Measurements from ENCODE around the gene ACTR6. TPM values are rescaled to one million over a fixed set of nuclear protein-coding genes. Genes with fewer than 3 reads are reported as not detected.

ACTR6 gene
- total RNA-seq, 1 experiment from 2014 or later, result 26.9 TPM

DNA sequence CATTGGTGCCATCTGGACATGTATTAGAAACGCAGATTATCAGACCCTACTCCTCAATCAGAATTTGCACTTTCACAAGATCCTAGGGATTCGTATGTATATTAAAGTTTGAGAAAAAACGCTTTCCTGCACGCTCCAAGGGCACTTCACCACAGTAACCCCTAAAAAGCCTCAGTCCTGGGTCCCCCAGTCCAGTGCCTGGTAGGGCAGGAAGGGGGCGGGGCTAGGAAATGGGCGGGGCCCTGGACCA, 65.9 kb downstream of the ACTR6 start:
- H2AFZ ChIP-seq, result peak overlapping the region; percentile 97
- H3K9me2 ChIP-seq (ENCODE audit: insufficient read depth), result no peaks in the 10 kb centered on the region
- no peaks in the 10 kb centered on the region for H3K9me3 ChIP-seq (ENCODE audit: insufficient read depth, low read depth)
- intact Hi-C loops (cut with micrococcal nuclease; ENCODE audit: unreplicated experiment), result loop anchor here (2.0 kb wide), 1 partner anchor 32 kb away; no protein-coding TSS in a partner anchor
- ChIA-PET POLR2A (ENCODE audit: unreplicated experiment) (interaction anchor here (0.6 kb wide), 2 partner anchors 1629 to 1814 kb away, joined by 3 to 7 read pairs; no protein-coding TSS in a partner anchor), CTCF (interaction anchor here (0.6 kb wide), 1 partner anchor 14 kb away, joined by 10 read pairs; no protein-coding TSS in a partner anchor)
- H3K4me1 ChIP-seq (replicated peaks; ENCODE audit: insufficient read depth), result peaks cover 21% of the 10 kb centered on the region
- H3K79me2 ChIP-seq (ENCODE audit: low read depth), result peaks cover 42% of the 10 kb centered on the region
- no peaks in the 10 kb centered on the region for H3K27me3 ChIP-seq (ENCODE audit: insufficient read depth, low read depth)
- H3K4me3 ChIP-seq, result peak overlapping the region; percentile 76
- TF ChIP-seq EZH2 (IDR thresholded peaks at IDR 0.05; ENCODE audit: low read depth), result no peak
- TF ChIP-seq, protein P1, sequence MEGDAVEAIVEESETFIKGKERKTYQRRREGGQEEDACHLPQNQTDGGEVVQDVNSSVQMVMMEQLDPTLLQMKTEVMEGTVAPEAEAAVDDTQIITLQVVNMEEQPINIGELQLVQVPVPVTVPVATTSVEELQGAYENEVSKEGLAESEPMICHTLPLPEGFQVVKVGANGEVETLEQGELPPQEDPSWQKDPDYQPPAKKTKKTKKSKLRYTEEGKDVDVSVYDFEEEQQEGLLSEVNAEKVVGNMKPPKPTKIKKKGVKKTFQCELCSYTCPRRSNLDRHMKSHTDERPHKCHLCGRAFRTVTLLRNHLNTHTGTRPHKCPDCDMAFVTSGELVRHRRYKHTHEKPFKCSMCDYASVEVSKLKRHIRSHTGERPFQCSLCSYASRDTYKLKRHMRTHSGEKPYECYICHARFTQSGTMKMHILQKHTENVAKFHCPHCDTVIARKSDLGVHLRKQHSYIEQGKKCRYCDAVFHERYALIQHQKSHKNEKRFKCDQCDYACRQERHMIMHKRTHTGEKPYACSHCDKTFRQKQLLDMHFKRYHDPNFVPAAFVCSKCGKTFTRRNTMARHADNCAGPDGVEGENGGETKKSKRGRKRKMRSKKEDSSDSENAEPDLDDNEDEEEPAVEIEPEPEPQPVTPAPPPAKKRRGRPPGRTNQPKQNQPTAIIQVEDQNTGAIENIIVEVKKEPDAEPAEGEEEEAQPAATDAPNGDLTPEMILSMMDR (conservative IDR thresholded peaks at IDR 0.05), result no peak
- H3K27ac ChIP-seq, result peak overlapping the region; percentile 87; the same call in 1 of the 2 replicates
- peak overlapping the region; percentile 83 for H3K4me2 ChIP-seq
- H3F3A ChIP-seq (ENCODE audit: insufficient read depth, low read depth), result peaks cover 16% of the 10 kb centered on the region; the same call in 1 of the 2 replicates
- no TSS peak for BruUV-seq (replicated peaks)
- peak in 1 of 2 experiments; percentile 70 for DNase-seq
- H3K36me3 ChIP-seq (ENCODE audit: low read depth), result no peaks in the 10 kb centered on the region
- H4K20me1 ChIP-seq (ENCODE audit: insufficient read depth), result peaks cover 10% of the 10 kb centered on the region; the same call in 1 of the 2 replicates

GRCh38 chr12:100266835-100267602, 66.4 kb downstream of the ACTR6 start, which contains the start of the genes DEPDC4 and SCYL2:
Gene DEPDC4 (minus strand): TSS chr12:100267079. CDS start chr12:100267076, 3 bp downstream.
Gene SCYL2 (plus strand): TSS chr12:100267177. CDS start chr12:100282971, 15,794 bp downstream.
- H3K36me3 ChIP-seq (ENCODE audit: low read depth), result 0 out of 2 replicates have a peak, but pooled peaks cover 3% of the 10 kb centered on the region
- TF ChIP-seq, protein P1 (conservative IDR thresholded peaks at IDR 0.05), result no peak
- no peak for TF ChIP-seq EZH2 (IDR thresholded peaks at IDR 0.05; ENCODE audit: low read depth)
- CTCF ChIA-PET, result interaction anchor here (0.6 to 0.7 kb wide), 2 partner anchors 13 to 1224 kb away, joined by 3 to 10 read pairs; no protein-coding TSS in a partner anchor
- peaks cover 47% of the 10 kb centered on the region for H3K79me2 ChIP-seq (ENCODE audit: low read depth)
- H3K9me3 ChIP-seq (ENCODE audit: insufficient read depth, low read depth), result no peaks in the 10 kb centered on the region
- DNase-seq, result peak; percentile 89 to 92
- H2AFZ ChIP-seq, result peak within 1 kb of the TSS; percentile 97
- peaks cover 16% of the 10 kb centered on the region; the same call in 1 of the 2 replicates for H3F3A ChIP-seq (ENCODE audit: insufficient read depth, low read depth)
- POLR2A ChIA-PET (ENCODE audit: unreplicated experiment), result interaction anchor here (0.6 to 0.7 kb wide), 6 partner anchors 32 to 1814 kb away, joined by 3 to 7 read pairs (median 3); no protein-coding TSS in a partner anchor
- no peaks in the 10 kb centered on the region for H3K9me2 ChIP-seq (ENCODE audit: insufficient read depth)
- peak within 1 kb of the TSS; percentile 87 for H3K27ac ChIP-seq
- H3K4me1 ChIP-seq (replicated peaks; ENCODE audit: insufficient read depth), result peaks cover 21% of the 10 kb centered on the region
- no peaks in the 10 kb centered on the region for H3K27me3 ChIP-seq (ENCODE audit: insufficient read depth, low read depth)
- no TSS peak for BruUV-seq (replicated peaks)
- H3K4me2 ChIP-seq, result peak within 1 kb of the TSS; percentile 83
- H3K4me3 ChIP-seq, result peak within 1 kb of the TSS; percentile 76
- H4K20me1 ChIP-seq (ENCODE audit: insufficient read depth), result peaks cover 10% of the 10 kb centered on the region; the same call in 1 of the 2 replicates
- intact Hi-C loops (cut with micrococcal nuclease; ENCODE audit: unreplicated experiment), result loop anchor here (1.0 to 2.0 kb wide), 4 partner anchors 32 to 306 kb away; partner anchors contain the start of genes ACTR6 and GAS2L3

GRCh38 chr12:100267603-100268281, 67.1 kb downstream of the ACTR6 start:
- TF ChIP-seq EZH2 (IDR thresholded peaks at IDR 0.05; ENCODE audit: low read depth), result no peak
- TF ChIP-seq, protein P1 (conservative IDR thresholded peaks at IDR 0.05), result no peak

More at GRCh38 chr12:100267603-100268281, 67.1 kb downstream of the ACTR6 start:
- intact Hi-C loops (cut with micrococcal nuclease; ENCODE audit: unreplicated experiment), result loop anchor here (1.0 to 2.0 kb wide), 4 partner anchors 33 to 306 kb away; partner anchors contain the start of genes ACTR6 and GAS2L3
- Histone ChIP-seq H3K4me2 (peak overlapping the region; percentile 83), H3K4me3 (peak overlapping the region; percentile 76), H3K27ac (peak overlapping the region; percentile 87), H3K4me1 (replicated peaks; ENCODE audit: insufficient read depth) (peaks cover 21% of the 10 kb centered on the region), H3K9me3 (ENCODE audit: insufficient read depth, low read depth) (no peaks in the 10 kb centered on the region), H3K79me2 (ENCODE audit: low read depth) (peaks cover 53% of the 10 kb centered on the region), H3F3A (ENCODE audit: insufficient read depth, low read depth) (peaks cover 16% of the 10 kb centered on the region; the same call in 1 of the 2 replicates), H4K20me1 (ENCODE audit: insufficient read depth) (peaks cover 10% of the 10 kb centered on the region; the same call in 1 of the 2 replicates), H3K36me3 (ENCODE audit: low read depth) (0 out of 2 replicates have a peak, but pooled peaks cover 7% of the 10 kb centered on the region), H3K9me2 (ENCODE audit: insufficient read depth) (no peaks in the 10 kb centered on the region), H2AFZ (peak overlapping the region; percentile 97), H3K27me3 (ENCODE audit: insufficient read depth, low read depth) (no peaks in the 10 kb centered on the region)
- BruUV-seq (replicated peaks), result no TSS peak
- CTCF ChIA-PET, result interaction anchor here (0.6 to 0.9 kb wide), 3 partner anchors 35 to 1225 kb away, joined by 3 to 4 read pairs (median 3); no protein-coding TSS in a partner anchor
- DNase-seq, result no peak
- POLR2A ChIA-PET (ENCODE audit: unreplicated experiment), result interaction anchor here (0.5 to 0.7 kb wide), 4 partner anchors 38 to 1765 kb away, joined by 3 to 6 read pairs (median 4); no protein-coding TSS in a partner anchor
